ENCODE results near the gene PPA2. TPM values are rescaled to one million over a fixed set of nuclear protein-coding genes. Genes with fewer than 3 reads are reported as not detected.

The PPA2 gene
- total RNA-seq, 4 donors from 2014 or later: 71.5 to 142 (median 73.0) TPM

- H3K4me1 ChIP-seq: no peaks in the 10 kb centered on the region
- H3K9me3 ChIP-seq: no peaks in the 10 kb centered on the region
- H3K4me3 ChIP-seq: no peak overlapping the region
- no peak for ATAC-seq
- H3K27me3 ChIP-seq: no peaks in the 10 kb centered on the region
- TF ChIP-seq POLR2A (IDR thresholded peaks at IDR 0.05) (no peak), POLR2AphosphoS5 (IDR thresholded peaks at IDR 0.05) (no peak), EP300 (IDR thresholded peaks at IDR 0.05) (no peak)
- TF ChIP-seq, protein P1, sequence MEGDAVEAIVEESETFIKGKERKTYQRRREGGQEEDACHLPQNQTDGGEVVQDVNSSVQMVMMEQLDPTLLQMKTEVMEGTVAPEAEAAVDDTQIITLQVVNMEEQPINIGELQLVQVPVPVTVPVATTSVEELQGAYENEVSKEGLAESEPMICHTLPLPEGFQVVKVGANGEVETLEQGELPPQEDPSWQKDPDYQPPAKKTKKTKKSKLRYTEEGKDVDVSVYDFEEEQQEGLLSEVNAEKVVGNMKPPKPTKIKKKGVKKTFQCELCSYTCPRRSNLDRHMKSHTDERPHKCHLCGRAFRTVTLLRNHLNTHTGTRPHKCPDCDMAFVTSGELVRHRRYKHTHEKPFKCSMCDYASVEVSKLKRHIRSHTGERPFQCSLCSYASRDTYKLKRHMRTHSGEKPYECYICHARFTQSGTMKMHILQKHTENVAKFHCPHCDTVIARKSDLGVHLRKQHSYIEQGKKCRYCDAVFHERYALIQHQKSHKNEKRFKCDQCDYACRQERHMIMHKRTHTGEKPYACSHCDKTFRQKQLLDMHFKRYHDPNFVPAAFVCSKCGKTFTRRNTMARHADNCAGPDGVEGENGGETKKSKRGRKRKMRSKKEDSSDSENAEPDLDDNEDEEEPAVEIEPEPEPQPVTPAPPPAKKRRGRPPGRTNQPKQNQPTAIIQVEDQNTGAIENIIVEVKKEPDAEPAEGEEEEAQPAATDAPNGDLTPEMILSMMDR (IDR thresholded peaks at IDR 0.05): no peak
- H3K27ac ChIP-seq: no peak overlapping the region
- WGBS, 2 donors (ENCODE audit: low coverage in 1 of 2): 93 to 100% methylated on average over 2 of the region's 2 CpGs
- H3K36me3 ChIP-seq: no peaks in the 10 kb centered on the region
These were observed 128.0 kb downstream of the PPA2 start for GRCh38 chr4:105345838-105346237.

DNA sequence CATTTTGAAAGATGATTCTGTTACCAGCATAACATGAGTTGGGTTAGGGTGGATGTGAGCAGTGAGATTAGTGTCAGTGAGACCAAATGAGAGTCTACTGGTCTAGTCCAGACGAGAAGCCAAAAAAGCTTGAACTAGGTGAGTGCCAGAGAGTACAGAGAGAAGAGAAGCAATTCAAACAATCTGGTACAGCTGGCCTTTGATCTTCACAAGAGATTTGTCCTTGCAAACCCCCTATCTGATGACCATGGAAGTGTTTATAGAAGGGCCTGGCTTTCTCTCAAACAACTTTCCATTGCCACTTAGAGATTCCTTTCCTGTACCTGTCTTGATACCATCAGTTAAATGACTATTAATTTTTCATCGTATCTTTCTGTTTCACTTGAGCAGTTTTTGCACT is 128.5 kb downstream of the PPA2 start:
- ATAC-seq: no peak
- TF ChIP-seq POLR2A (IDR thresholded peaks at IDR 0.05): no peak
- no peak for TF ChIP-seq POLR2AphosphoS5 (IDR thresholded peaks at IDR 0.05)
- TF ChIP-seq, protein P1 (IDR thresholded peaks at IDR 0.05): no peak
- no peak for TF ChIP-seq EP300 (IDR thresholded peaks at IDR 0.05)
- H3K4me3 ChIP-seq: no peak overlapping the region
- no peaks in the 10 kb centered on the region for H3K9me3 ChIP-seq
- no peaks in the 10 kb centered on the region for H3K4me1 ChIP-seq
- no peaks in the 10 kb centered on the region for H3K27me3 ChIP-seq
- no peak overlapping the region for H3K27ac ChIP-seq
- WGBS, 2 donors (ENCODE audit: low coverage in 1 of 2): 39 to 50% methylated on average over 1 to 2 of the region's 2 CpGs
- H3K36me3 ChIP-seq: no peaks in the 10 kb centered on the region

DNA sequence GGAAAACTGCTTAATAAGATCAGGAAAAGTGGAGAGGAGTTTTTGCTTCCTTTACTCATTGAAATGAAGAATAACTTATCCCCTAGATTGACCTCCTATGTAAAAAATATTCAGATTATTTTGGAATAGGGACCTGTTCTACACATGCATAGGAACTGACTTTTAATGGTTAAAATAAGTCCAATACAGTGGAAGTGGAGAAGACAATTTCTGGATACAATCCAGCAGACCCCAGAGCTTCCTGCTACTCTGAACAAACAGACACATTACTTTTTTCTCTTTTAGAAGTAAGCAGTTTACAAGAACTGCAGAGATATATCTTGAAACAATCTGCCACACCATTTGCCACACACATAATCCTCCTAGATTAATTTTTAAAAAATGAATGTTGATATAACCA is 129.7 kb downstream of the PPA2 start:
- TF ChIP-seq POLR2AphosphoS5 (IDR thresholded peaks at IDR 0.05) (no peak), POLR2A (IDR thresholded peaks at IDR 0.05) (no peak), EP300 (IDR thresholded peaks at IDR 0.05) (no peak)
- TF ChIP-seq, protein P1 (IDR thresholded peaks at IDR 0.05): no peak

GRCh38 chr4:105343146-105343931 is 130.5 kb downstream of the PPA2 start:
- no peaks in the 10 kb centered on the region for H3K27me3 ChIP-seq
- no peak overlapping the region for H3K4me3 ChIP-seq
- ATAC-seq: no peak
- 42 to 47% methylated on average over 8 of the region's 8 CpGs for WGBS, 2 donors (ENCODE audit: low coverage in 1 of 2)
- TF ChIP-seq EP300 (IDR thresholded peaks at IDR 0.05) (no peak), POLR2A (IDR thresholded peaks at IDR 0.05) (no peak), POLR2AphosphoS5 (IDR thresholded peaks at IDR 0.05) (no peak)
- TF ChIP-seq, protein P1 (IDR thresholded peaks at IDR 0.05): no peak
- H3K36me3 ChIP-seq: peaks cover 0 to 7% of the 10 kb centered on the region in 2 donors
- no peaks in the 10 kb centered on the region for H3K4me1 ChIP-seq
- H3K9me3 ChIP-seq: no peaks in the 10 kb centered on the region
- H3K27ac ChIP-seq: no peak overlapping the region

More for the DNA sequence above, 129.7 kb downstream of the PPA2 start:
- no peak for ATAC-seq
- Histone ChIP-seq H3K27ac (no peak overlapping the region), H3K36me3 (peaks cover 0 to 7% of the 10 kb centered on the region in 2 donors), H3K4me1 (no peaks in the 10 kb centered on the region), H3K27me3 (no peaks in the 10 kb centered on the region), H3K4me3 (no peak overlapping the region), H3K9me3 (no peaks in the 10 kb centered on the region)

DNA sequence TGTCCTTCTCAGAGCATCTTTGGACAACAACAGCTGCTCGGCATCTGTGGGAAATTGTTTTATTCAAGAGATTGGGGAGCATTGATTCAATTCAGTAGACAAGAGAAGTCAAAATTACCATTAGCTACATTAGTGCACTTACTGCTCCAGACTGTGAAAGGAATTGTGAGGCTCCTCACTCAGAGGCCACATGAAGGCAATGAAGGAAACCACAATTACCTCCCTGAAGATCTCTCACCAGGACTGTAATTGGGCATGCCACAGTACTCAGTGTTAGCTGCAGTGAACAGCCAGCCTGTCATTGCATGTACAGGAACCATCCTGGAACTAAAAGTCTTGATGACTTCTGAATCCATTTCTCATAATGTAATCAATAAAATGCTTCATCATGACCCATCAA is 144.8 kb downstream of the PPA2 start:
- TF ChIP-seq EP300 (IDR thresholded peaks at IDR 0.05): no peak
- TF ChIP-seq POLR2A (IDR thresholded peaks at IDR 0.05): no peak
- TF ChIP-seq, protein P1 (IDR thresholded peaks at IDR 0.05): no peak
- no peak for TF ChIP-seq POLR2AphosphoS5 (IDR thresholded peaks at IDR 0.05)
- Histone ChIP-seq H3K4me1 (no peaks in the 10 kb centered on the region), H3K9me3 (no peaks in the 10 kb centered on the region), H3K4me3 (no peak overlapping the region), H3K36me3 (peaks cover 0 to 4% of the 10 kb centered on the region in 2 donors), H3K27ac (no peak overlapping the region), H3K27me3 (no peaks in the 10 kb centered on the region)
- no peak for ATAC-seq
- WGBS, 2 donors (ENCODE audit: low coverage in 1 of 2): 92 to 100% methylated on average over 1 of the region's 1 CpG
